GF-D8 (cell line): ENCODE measurements around the gene SHROOM1.

Experiments used
- DNase-seq: peaks from one replicate; lab custom pipeline; 2025; lab: John Stamatoyannopoulos, UW

Gene SHROOM1

GRCh38 chr5:132777209-132778069, 53.0 kb downstream of the SHROOM1 start, which contains the start of gene SEPTIN8:
SEPTIN8 (minus strand) TSS chr5:132777239; CDS start chr5:132777137, 102 bp downstream.
- no peak for DNase-seq

GRCh38 chr5:132776938-132777208, 53.6 kb downstream of the SHROOM1 start:
- no peak for DNase-seq

GRCh38 chr5:132776131-132776937, 54.1 kb downstream of the SHROOM1 start:
- no peak for DNase-seq

DNA sequence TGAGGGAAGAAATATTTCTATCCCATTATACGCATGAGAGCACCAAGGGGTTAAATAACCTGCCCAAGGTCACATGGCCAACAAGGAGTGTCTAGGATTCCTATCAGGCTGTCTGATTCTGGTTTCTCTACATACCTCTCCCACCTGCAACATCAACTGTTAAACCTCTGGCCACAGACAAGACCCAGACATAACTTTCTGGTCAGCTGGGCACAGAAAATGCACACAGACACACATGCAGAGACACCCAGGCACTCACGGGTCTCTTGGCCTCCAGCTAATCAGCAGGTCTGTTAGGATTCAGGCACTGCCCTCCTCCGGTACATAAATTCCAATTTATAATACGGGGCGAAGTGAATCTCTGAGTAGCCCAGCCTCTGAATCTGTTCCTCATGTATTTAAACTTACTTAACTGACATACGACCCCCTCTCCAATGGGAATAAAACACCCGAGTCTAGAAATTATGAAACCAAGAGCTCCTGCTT, 54.9 kb downstream of the SHROOM1 start:
- no peak for DNase-seq

- DNase-seq = no peak
Observed at GRCh38 chr5:132774896-132775295, 55.6 kb downstream of the SHROOM1 start.

DNA sequence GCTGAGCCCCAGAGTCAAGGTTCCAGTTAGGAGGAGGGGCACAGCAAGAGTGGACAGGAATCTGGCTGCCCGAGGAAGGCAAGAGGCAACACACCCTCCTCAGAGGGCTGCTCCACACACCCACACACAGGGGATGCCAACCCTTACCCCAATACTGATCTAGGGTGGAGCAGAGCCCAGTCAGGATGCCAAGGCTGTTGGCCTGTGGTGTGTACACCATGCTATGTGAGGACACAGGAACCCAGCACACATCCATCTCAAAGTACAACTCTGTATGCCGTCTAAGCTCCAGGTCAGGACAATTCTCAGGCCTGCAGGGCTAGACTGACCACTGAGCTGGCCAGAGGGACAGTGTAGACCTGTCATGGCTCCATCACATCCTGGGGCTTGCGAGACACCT, 56.0 kb downstream of the SHROOM1 start:
- no peak for DNase-seq

DNA sequence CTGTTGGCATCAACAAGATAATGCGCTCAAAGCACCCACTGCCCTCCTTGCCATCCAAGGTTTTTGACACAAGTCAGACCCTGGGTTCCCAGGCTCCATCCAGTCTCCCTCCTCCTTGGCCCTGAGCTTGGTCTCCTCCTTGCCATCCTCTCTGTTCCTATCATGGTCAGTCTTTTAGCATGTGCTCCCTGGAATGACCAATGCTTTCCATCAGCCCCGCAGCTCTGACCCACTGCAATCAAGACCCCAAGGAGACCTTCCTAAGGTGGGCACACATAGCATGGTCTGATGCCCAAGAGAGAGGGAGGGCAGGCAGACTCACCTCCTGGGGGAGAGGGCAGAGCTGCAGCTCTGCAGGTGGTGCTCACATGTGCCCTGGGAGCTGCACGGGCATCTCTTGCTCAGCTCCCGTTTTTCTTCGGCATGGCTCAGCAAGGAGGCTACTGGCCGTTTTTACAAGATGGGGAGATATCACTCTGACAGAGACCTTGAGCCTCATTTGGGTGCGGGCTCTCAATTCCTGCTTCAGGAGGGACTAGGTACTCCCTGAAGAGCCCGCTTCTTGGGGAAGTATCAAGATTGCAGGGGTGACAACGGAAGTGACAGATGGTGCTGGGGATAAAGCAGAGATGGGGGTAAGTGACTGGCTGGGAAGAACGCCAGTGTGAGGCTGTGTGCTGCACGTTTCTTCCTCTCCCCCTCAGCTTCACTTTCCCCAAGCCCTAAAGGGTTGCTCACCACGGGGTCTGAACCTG, 56.7 kb downstream of the SHROOM1 start:
- peak; percentile 5 for DNase-seq

GRCh38 chr5:132773114-132773513, 57.3 kb downstream of the SHROOM1 start:
- DNase-seq = no peak

DNA sequence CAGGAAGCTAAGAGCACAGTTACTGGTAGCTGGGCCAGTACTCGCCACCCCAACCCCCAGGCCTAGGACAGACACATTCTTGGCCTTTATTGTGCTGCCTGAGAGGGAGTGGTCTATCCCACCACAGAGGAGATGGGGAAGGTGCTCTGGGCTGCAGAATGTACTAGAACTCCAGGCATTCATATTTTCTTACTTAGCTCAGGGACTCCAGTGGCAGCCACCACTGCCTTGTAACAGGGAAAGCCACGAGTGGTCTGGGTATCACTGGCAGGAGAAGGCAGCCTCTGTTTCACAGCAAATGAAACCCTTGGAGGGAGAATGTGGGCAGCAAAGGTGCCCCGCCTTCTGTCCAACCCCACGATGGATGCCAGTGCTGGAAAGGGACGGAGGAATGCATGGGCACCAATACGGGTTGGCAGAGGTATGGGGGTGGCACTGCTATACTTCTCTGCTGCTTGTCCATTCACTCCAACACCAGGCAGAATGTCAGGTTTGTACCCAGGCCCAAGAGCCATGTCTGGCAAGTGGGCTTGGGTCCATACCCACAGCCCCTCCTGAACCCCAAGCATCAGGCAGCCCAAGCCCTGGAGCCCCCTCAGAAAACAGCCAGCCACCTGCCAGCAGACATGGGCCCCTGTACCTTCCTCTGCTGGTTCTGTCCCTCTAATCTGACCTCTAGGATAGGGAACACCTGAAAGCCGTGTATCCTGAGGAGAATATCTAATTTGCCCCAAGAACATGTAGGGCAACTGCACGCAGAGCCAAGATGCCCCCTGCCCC, 58.0 kb downstream of the SHROOM1 start:
- DNase-seq = no peak
